GM21619 (cell line): Measurements from ENCODE around the gene GGT5.
"Not testable (repeated sequence)": the region's sequence is repeated elsewhere in the genome, so short reads cannot be mapped to it uniquely, and the experiment has no call there.

Source experiments
- ATAC-seq: cut with Tn5 transposase; IDR thresholded peaks from one replicate; pipeline ENCODE4 v1.9.1; 2021; ENCODE audit not compliant: unreplicated experiment

Gene GGT5

GRCh38 chr22:24207264-24208011 is 37.4 kb downstream of the GGT5 start:
- ATAC-seq = no peak

GRCh38 chr22:24206460-24207263 is 38.2 kb downstream of the GGT5 start:
- ATAC-seq = not testable (repeated sequence)

DNA sequence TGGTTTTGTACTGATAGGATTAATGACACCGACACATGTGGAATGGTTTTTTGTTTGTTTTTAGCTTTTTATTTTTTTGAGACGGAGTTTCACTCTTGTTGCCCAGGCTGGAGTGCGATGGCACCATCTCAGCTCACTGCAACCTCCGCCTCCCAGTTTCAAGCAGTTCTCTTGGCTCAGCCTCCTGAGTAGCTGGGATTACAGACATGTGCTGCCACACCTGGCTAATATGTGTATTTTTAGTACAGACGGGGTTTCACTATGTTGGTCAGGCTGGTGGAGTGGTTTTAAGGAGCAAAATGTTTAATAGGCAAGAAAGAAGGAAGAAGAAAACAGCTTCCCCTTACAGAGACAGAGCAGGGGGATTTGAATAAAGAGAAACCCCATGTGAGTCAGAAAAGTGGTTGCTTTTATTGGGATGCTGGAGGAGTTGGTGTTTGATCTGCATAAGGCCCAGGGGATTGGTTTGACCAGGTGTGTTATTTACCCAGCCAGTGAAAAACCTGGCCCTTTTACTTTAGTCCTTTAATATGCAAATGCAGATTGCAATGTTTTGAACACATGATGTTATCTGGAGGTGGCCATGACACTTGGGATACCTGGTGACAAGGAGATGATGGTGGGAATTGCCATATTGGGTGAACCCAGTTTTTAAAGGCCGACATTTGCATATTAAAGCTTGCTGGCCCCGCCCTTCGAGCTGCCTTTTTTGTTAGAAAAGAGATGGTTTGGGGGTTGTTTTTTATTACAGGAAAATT is 39.3 kb downstream of the GGT5 start:
- no peak for ATAC-seq

DNA sequence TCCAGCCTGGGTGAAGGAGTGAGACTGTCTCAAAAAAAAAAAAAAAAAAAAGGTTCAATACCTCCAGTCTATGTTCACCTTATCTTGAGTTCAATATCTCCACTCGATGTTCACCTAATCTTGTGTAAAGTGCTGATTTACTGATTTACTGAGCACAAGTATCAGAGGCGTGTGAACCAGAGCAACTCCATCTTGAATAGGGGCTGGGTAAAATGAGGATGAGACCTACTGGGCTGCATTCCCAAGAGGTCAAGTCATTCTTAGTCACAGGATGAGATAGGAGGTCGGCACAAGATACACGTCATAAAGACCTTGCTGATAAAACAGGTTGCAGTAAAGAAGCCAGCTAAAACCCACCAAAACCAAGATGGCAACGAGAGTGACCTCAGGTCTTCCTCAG is 41.0 kb downstream of the GGT5 start:
- ATAC-seq = not testable (repeated sequence)

DNA sequence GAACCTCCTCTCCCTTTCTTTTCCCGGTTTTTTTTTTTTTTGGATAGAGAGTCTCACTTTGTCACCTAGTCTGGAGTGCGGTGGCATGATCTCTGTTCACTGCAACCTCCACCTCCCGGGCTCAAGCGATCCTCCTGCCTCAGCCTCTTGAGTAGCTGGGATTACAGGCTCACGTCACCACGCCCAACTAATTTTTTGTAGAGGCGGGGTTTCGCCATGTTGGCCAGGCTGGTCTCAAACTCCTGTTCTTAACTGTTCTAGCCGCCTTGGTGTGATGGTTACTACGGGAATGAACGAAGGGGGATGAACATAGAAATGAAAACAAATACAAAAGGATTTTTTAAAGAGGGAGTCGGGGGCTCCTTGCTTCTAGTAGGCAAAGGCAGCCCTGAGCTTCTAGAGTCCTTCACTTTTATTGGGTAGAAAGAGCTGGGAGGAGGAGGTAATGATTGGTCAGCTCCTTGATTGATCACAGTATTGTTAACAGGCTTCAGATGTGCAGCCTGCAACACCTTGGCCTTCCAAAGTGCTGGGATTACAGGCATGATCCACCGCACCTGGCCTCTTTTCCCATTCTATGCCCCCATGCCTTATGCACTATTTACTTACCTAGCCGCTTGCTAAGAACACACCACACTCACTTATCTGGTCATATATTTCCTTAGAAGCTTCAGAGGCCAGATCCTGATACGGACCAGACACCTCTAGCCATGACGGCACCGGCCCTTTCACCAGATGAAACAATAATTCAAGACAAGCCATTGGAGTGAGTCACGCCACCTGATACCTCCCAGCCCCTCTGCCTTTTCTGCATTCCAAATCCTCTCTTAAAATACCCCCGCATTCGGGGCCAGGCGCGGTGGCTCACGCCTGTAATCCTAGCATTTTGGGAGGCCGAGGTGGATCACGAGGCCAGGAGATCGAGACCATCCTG is 42.9 kb downstream of the GGT5 start:
- no peak for ATAC-seq

DNA sequence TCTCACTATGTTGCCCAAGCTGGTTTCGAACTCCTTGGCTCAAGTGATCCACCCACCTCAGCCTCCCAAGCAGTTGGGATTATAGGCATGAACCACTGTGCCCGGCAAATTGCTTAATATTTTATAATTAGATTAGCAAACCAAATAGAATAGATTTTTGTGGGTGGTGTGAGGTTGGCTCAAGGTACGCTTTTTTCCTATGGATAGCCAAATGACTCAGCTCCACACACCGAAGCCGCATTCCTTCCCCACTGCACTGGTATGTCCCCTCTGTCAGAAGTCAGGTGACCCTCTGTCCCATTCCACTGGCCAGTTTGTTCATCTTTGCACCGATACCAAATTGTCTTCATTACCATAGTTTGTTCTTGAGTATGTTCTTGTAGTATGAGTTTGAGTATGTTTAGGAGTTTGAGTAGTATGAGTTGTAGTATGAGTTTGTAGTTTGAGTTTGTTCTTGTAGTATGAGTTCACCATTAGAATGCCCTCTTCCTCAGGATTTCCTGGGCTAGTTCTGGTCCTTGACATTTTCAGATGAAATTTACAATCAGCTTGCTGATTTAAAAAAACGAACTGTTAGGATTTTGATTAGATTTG is 44.2 kb downstream of the GGT5 start:
- no peak for ATAC-seq

DNA sequence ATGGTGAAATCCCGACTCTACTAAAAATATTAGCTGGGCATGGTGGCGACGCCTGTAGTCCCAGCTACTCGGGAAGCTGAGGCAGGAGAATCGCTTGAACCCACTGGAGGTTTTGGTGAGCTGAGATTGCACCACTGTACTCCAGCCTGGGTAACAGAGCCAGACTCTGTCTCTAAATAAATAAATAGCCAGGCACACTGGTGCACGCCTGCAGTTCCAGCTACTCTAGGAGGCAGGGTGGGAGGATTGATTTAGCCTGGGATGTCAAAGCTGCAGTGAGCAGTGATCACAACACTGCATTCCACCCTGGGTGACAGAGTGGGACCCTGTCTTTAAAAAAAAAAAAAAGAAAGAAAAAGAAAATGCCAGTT is 46.2 kb downstream of the GGT5 start:
- no peak for ATAC-seq

GRCh38 chr22:24191893-24192292 is 53.0 kb downstream of the GGT5 start:
- ATAC-seq = no peak

GRCh38 chr22:24191381-24191841 is 53.5 kb downstream of the GGT5 start:
- ATAC-seq = no peak

DNA sequence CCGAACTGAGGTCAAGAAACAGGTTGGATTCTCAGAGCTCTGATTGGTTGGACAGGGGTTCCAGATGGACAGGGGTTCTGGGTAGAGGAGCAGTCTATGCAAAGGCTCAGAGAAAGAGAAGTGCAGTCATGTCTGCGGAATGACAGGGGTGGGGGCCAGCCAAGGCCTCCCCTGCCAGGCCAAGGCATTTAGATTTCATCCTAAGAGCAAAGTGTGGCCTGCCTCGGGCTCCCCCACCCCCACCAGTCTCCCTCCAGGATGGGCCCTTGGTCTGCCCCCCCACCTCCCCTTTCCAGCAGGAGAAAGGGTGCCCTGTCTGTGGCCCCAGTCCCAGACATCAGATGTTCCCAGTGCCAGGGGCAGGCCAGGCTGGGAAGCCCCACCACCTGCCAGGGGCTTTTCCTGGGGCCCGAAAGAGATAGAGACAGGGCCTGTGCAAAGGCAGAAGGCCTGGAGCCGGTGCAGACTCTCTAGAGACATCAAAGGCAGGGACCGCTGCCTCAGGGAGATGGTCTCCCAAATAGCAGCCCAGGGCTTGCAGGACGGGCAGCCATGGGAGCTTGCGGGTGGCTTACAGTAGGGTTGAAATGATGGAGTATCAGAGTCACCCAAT is 54.2 kb downstream of the GGT5 start:
- ATAC-seq = no peak

DNA sequence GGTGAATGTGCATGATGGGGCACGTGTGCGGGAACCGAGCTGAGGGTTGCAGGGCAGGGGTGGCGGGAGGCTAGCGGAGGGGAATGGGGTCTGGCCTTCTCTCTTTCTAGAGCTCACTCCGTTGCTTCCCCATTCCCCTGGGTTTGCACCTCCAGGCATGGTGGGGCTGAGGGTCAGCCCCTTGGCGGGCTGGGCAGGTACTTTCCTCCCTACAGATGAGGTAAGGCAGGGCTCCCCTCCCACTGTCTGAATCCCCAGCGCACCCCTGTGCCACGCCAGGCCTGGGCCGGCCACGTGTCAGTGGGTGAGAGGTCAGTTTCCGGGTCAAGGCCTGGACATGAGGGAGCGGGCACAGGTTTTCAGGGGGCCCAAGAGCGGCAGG is 54.7 kb downstream of the GGT5 start:
- ATAC-seq = no peak

- ATAC-seq = no peak
Measured at GRCh38 chr22:24189249-24190158, 55.4 kb downstream of the GGT5 start.

DNA sequence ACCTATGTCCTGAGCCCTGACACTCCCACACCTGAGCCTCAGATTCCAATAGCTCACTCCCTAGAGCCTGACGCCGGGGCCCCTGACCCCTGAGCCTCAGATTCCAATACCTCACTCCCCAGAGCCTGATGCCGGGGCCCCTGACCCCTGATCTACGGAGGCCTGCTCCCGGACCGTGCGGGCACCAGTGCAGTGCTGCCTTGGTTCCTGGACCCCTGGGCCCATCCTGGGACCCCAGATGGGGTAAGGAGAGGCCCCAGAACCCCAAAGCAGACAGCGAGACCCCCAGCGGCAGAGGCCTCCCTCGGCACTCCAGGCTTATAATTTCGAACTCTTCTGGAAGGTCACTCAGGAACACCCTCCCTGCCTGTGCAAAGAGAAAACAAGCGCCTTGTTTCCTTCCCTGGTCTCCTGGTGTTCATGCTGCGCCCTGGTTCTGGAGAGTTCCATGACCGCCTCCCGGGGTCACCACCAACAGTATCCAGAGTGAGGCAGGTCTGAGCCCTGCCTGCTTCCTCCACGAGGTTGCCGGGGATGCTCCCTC is 56.1 kb downstream of the GGT5 start:
- ATAC-seq = no peak

DNA sequence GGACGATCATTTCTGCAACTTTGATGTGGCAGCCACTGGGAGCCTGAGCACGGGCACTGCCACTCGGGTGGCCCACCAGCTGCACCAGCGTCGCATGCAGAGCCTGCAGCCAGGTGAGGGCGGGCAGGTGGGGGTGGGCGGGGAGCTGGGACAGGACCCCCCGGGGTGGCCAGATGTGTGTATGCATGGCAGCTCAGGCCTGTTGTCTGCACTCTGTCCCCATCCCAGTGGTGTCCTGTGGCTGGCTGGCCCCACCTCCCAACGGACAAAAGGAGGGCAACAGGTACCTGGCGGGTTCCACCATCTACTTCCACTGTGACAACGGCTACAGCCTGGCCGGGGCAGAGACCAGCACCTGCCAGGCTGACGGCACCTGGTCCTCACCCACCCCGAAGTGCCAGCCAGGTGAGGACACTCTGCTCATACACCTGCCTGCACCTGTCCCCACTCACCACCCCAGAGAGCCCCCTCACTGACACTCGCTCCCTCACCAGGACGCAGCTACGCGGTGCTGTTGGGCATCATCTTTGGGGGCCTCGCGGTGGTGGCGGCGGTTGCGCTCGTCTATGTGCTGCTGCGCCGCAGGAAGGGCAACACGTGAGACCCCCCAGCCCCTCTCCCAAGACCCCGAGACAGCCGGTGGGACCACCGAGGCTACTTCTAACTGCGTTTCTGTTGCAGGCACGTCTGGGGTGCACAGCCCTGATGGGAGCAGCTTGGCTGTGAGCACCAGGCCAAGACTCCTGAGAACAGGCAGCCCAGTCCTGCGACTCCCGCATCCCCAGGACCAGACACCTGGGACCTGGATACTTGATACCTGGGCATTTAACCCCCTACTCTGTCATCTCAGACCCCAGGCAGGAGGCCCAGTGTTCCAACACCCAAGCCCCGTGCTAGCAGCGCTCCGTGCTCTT is 56.9 kb downstream of the GGT5 start:
- no peak for ATAC-seq

GRCh38 chr22:24186892-24187670 is 57.8 kb downstream of the GGT5 start:
- ATAC-seq = no peak

DNA sequence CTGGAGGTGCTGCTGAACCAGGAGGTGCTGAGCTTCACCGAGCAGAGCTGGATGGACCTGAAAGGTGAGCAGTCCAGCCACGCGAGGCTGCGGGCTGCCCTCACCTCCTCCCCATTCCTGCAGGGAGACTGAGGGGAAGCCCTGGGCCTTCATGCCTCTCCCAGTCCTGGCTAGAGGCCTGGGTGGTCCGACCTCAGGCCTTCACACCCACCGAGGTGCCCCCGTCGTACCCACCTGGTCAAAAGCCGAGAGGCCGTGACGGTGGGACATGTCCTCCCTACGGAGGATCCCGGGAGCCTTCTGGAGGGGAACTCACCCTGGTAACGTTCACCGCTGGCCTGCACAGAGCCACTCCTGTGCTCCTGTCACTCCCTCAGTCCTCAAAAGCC is 58.5 kb downstream of the GGT5 start:
- no peak for ATAC-seq
